ENCODE data around the gene RUNX2. TPM values are rescaled to one million over a fixed set of nuclear protein-coding genes. Genes with fewer than 3 reads are reported as not detected.
A peak's percentile ranks its signal among the peaks of the same experiment; 100 is the strongest.

RUNX2 gene
- total RNA-seq, 1 experiment from 2014 or later: 9.3 TPM

- BruUV-seq (replicated peaks): no TSS peak
- H3K27me3 Mint-ChIP-seq (ENCODE audit: insufficient read depth, unreplicated experiment): no peaks in the 10 kb centered on the region
- TF ChIP-seq CTCF (IDR thresholded peaks at IDR 0.05; ENCODE audit: unreplicated experiment): no peak
- H3K4me3 Mint-ChIP-seq (ENCODE audit: unreplicated experiment): no peak overlapping the region
- no peak overlapping the region for H3K27ac Mint-ChIP-seq (ENCODE audit: low read depth, unreplicated experiment)
- DNase-seq (ENCODE audit: unreplicated experiment): peak; percentile 1
- no peaks in the 10 kb centered on the region for H3K36me3 Mint-ChIP-seq (ENCODE audit: insufficient read depth, unreplicated experiment)
- ChIA-PET CTCF (no interaction called here), POLR2A (interaction anchor here (0.6 kb wide), 1 partner anchor 67 kb away, joined by 3 read pairs; no protein-coding TSS in a partner anchor)
- intact Hi-C loops (cut with micrococcal nuclease): no loop called here
- H3K4me1 Mint-ChIP-seq (ENCODE audit: insufficient read depth, unreplicated experiment): no peaks in the 10 kb centered on the region
- no peaks in the 10 kb centered on the region for H3K9me3 Mint-ChIP-seq (ENCODE audit: unreplicated experiment)
These were observed 17.9 kb upstream of the RUNX2 start for GRCh38 chr6:45310118-45310788.

- Mint-ChIP-seq H3K36me3 (ENCODE audit: insufficient read depth, unreplicated experiment) (no peaks in the 10 kb centered on the region), H3K9me3 (ENCODE audit: unreplicated experiment) (peaks cover 11% of the 10 kb centered on the region), H3K4me1 (ENCODE audit: insufficient read depth, unreplicated experiment) (no peaks in the 10 kb centered on the region), H3K4me3 (ENCODE audit: unreplicated experiment) (no peak overlapping the region), H3K27ac (ENCODE audit: low read depth, unreplicated experiment) (no peak overlapping the region), H3K27me3 (ENCODE audit: insufficient read depth, unreplicated experiment) (no peaks in the 10 kb centered on the region)
- POLR2A ChIA-PET: no interaction called here
- CTCF ChIA-PET: no interaction called here
- BruUV-seq (replicated peaks): no TSS peak
- no peak for TF ChIP-seq CTCF (IDR thresholded peaks at IDR 0.05; ENCODE audit: unreplicated experiment)
- intact Hi-C loops (cut with micrococcal nuclease): no loop called here
- DNase-seq (ENCODE audit: unreplicated experiment): no peak
These were observed 14.0 kb upstream of the RUNX2 start for GRCh38 chr6:45314146-45314545.

GRCh38 chr6:45320349-45320748 is 7.8 kb upstream of the RUNX2 start:
- no peaks in the 10 kb centered on the region for H3K27me3 Mint-ChIP-seq (ENCODE audit: insufficient read depth, unreplicated experiment)
- TF ChIP-seq CTCF (IDR thresholded peaks at IDR 0.05; ENCODE audit: unreplicated experiment): no peak
- no TSS peak for BruUV-seq (replicated peaks)
- POLR2A ChIA-PET: no interaction called here
- no peak for DNase-seq (ENCODE audit: unreplicated experiment)
- no peak overlapping the region for H3K4me3 Mint-ChIP-seq (ENCODE audit: unreplicated experiment)
- no peaks in the 10 kb centered on the region for H3K36me3 Mint-ChIP-seq (ENCODE audit: insufficient read depth, unreplicated experiment)
- CTCF ChIA-PET: no interaction called here
- intact Hi-C loops (cut with micrococcal nuclease): no loop called here
- no peak overlapping the region for H3K27ac Mint-ChIP-seq (ENCODE audit: low read depth, unreplicated experiment)
- H3K9me3 Mint-ChIP-seq (ENCODE audit: unreplicated experiment): peaks cover 11% of the 10 kb centered on the region
- no peaks in the 10 kb centered on the region for H3K4me1 Mint-ChIP-seq (ENCODE audit: insufficient read depth, unreplicated experiment)

- Mint-ChIP-seq H3K27ac (ENCODE audit: low read depth, unreplicated experiment) (no peak overlapping the region), H3K4me3 (ENCODE audit: unreplicated experiment) (no peak overlapping the region), H3K27me3 (ENCODE audit: insufficient read depth, unreplicated experiment) (no peaks in the 10 kb centered on the region), H3K9me3 (ENCODE audit: unreplicated experiment) (no peaks in the 10 kb centered on the region), H3K36me3 (ENCODE audit: insufficient read depth, unreplicated experiment) (no peaks in the 10 kb centered on the region), H3K4me1 (ENCODE audit: insufficient read depth, unreplicated experiment) (peaks cover 11% of the 10 kb centered on the region)
- ChIA-PET POLR2A (no interaction called here), CTCF (interaction anchor here (0.6 kb wide), 1 partner anchor 41 kb away, joined by 3 read pairs; no protein-coding TSS in a partner anchor)
- no peak for TF ChIP-seq CTCF (IDR thresholded peaks at IDR 0.05; ENCODE audit: unreplicated experiment)
- no peak for DNase-seq (ENCODE audit: unreplicated experiment)
- intact Hi-C loops (cut with micrococcal nuclease): no loop called here
- no TSS peak for BruUV-seq (replicated peaks)
These were observed 4.4 kb upstream of the RUNX2 start for GRCh38 chr6:45323656-45324224.
